HG03439 (cell line): ENCODE measurements around the gene PSPH.
"Not testable (repeated sequence)": the region's sequence is repeated elsewhere in the genome, so short reads cannot be mapped to it uniquely, and the experiment has no call there.

Experiments used
- ATAC-seq: cut with Tn5 transposase; IDR thresholded peaks from one replicate; pipeline ENCODE4 v1.9.1; 2021; ENCODE audit warnings: mild to moderate bottlenecking, moderate library complexity; ENCODE audit not compliant: unreplicated experiment

PSPH gene

DNA sequence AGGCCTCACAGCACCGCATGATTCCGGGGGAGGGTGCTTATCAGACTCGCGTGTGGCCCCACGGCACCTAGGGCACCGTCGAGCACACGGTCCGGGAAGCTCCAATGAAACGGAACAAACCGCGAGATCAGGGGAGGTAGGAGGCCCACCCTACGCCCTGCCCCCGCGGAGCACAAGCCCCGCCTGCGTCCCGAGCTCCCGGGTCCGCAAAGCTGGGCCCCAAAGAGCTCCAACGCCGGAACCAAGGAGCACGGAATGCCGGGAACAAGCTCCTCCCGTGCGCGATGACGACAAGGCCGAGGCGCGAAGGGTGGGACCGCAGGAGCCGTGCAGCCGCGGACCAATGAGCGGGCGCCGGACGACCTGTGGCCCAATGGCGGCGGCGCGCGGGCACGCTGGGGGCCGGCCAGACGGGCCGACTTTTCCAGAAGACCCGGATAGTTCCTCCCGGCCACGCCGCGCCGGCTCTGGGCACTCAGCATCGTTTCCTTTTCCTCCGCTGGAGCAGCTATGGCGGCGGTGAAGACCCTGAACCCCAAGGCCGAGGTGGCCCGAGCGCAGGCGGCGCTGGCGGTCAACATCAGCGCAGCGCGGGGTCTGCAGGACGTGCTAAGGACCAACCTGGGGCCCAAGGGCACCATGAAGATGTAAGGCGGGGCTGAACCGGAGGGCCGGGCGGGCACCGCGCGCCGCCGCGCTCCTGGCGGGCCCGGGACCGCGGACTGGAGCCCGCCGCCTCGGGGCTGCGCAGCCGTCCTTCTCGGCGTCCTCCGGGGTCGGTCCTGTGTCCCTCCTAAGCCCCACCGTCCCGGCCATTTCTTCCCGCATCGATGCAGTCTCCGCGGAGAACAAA, at the start of gene PSPH, which contains the start of gene CCT6A:
Gene PSPH, minus strand, starts transcription at position 106 of the 853 bp plus-strand sequence. CDS start 30,232 bp downstream, outside the sequence.
Gene CCT6A, plus strand, starts transcription at position 427 of the 853 bp plus-strand sequence. Its CDS starts 84 bp downstream, at position 511.
- peak; percentile 96 for ATAC-seq

DNA sequence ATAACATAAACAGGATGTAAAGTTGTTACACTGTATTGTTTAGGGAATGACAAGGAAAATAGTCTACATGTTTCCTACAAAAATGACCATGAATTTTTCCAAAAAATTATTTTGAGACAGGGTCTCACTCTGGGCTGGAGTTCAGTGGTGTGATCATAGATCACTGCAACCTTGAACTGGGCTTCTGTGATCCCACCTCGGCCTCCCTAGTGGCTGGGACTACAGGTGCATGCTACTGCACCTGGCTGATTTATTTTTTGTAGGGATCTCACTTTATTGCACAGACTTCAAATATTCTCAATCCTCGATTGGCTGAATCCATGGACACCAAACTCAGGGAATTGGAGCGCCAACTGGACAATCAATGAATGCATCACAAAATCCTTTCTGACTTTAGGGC, 48.4 kb upstream of the PSPH start:
- no peak for ATAC-seq

DNA sequence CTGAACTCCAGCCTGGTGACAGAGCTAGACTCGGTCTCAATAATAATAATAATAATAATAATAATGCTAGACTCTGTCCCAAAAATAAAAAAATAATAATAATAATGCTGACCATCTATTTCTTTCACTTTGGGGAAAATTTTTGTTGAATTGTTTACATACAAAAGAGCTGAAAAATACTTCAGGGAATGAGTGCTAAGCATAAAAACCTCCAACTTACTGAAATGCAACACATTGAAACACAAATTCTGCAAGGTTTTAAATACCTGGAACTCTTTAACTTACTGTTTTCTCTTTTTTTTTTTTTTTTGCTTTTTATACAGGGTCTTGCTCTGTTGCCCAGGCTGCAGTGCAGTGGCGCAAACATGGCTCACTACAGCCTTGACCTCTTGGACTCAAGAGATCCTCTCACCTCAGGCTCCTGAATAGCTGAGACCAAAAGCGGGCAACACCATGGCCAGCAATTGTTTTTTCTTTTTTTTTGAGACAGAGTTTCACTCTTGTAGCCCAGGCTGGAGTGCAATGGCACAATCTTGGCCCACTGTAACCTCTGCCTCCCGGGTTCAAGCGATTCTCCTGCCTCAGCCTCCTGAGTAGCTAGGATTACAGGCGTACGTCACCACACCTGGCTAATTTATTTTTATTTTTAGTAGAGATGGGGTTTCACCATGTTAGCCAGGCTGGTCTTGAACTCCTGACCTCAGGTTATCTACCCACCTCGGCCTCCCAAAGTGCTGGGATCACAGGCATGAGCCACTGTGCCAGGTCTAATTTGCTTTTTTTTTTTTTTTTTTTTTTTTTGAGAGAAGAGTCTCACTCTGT, 47.2 kb upstream of the PSPH start:
- not testable (repeated sequence) for ATAC-seq

DNA sequence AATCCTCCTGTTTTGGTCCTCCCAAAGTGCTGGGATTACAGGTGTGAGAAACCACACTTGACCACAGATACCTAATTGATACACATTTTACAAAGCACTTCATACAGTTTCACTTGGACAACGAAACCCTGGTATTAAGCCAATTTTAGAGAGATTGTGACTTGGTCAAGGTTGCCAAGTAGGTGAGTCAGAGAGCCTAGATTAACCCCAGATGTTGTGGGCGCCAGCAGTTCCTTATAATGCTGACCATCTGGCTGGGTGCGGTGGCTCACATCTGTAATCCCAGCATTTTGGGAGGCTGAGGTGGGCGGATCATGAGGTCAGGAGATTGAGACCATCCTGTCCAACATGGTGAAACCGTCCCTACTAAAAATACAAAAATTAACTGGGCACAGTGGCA, 46.5 kb upstream of the PSPH start:
- no peak for ATAC-seq

DNA sequence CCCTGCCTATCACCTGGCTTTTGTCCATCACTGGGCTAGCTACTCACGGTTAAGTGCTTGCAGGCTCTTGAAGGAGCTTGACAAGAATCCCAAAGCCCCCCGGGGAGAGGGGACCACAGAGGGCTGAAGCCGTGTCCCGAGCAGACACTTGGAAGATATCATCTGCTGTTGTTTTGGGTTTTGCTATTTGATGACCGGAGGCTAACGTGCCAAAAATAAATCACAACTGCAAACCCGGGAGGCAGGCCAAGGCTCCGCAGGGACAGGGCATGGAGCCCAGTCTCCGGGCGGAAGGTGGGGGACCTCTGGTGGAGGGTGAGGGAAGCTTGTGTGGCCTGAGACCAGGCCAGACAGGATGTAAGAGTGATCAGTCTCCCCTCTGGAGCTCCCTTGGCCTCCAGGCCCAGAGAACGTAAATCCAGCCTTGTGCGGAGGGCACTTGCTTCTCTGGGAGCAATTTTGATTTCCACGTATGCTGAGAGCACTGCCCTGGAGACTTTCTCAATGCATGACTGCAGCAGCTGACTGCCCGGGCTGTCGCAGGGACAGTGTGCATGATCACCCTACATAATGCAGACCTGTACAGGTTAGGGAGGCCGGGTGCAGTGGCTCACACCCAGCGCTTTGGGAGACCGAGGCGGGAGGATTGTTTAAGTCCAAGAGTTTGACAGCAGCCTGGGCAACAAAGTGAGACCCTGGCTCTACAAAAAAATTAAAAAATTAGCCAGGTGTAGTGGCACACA, 41.7 kb upstream of the PSPH start, which contains the start of gene PHKG1:
Gene PHKG1, minus strand, starts transcription at position 164 of the 743 bp plus-strand sequence. CDS start 4,011 bp downstream, outside the sequence.
- no peak for ATAC-seq

DNA sequence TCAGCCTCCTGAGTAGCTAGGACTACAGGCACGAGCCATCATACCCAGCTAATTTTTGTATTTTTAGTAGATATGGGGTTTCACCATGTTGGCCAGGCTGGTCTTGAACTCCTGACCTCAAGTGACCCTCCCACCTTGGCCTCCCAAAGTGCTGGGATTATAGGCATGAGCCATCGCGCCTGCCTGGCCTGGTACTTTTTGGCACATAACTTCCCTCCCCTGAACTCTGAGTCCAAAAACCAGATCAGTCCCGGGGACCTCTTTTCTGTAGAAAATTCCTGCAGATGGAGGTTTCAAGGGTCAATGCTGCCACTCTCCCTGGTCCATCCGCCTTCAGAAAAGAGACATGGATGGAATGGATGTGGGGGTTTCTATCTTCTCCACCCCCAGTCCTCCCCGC, 41.1 kb upstream of the PSPH start:
- not testable (repeated sequence) for ATAC-seq

DNA sequence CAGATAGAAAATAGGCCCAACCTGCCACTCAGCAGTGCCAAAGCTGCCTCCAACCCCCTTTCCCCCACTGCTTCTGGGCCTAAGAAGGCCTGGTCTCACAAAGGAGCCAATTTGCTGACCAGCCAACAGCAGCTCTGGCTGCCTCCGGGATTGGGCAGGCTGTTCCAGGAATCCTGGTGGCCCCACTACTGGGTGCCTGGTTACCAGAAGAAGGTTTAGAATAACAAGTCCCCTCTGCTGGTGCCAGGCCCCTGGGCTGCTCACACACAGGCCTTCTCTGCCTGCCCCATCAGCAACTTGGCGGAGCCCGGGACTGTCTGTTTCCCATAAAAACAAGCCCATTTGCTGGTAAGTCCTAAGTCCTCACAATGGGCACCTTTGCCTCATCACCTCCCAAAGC, 40.3 kb upstream of the PSPH start:
- ATAC-seq, result no peak

DNA sequence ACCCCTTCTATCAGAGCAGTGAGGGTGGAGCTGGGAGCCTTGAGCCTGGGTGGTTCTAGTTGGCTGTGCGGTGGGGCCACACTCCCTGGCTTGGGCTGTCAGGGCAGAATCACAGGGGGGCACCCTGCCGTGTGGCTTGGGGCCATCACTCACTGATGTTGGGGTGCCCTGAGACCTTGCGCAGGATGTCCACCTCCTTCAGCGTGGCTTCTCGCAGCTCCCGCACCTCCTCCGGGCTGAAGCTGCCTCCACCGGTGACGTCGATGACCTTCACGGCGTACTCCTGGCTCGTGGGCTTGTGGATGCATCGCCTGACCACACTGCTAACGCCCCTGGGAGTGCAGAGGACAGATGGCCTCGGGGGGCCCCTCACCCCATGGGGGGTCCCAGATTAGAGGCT, 36.2 kb upstream of the PSPH start:
- ATAC-seq, result no peak

DNA sequence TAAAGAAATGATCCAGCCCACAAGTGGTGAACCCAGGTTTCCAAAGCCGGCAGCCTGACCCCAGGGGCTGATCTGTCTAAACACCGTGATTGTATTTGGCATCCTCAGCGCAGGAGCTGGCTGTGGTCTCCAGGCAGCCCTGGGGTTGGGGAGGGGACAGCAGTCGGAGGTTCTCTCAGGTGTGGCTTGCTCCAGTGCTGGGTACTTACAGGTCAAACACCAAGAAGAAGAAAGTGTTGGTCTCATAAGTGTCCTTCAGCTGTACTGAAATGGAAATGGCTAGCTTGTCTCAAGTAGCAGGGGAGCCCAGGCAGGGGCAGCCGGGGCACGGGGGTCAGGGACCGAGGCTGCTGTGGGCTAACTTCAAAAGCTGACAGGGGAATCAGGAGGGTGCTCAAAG, 35.5 kb upstream of the PSPH start:
- ATAC-seq, result no peak

DNA sequence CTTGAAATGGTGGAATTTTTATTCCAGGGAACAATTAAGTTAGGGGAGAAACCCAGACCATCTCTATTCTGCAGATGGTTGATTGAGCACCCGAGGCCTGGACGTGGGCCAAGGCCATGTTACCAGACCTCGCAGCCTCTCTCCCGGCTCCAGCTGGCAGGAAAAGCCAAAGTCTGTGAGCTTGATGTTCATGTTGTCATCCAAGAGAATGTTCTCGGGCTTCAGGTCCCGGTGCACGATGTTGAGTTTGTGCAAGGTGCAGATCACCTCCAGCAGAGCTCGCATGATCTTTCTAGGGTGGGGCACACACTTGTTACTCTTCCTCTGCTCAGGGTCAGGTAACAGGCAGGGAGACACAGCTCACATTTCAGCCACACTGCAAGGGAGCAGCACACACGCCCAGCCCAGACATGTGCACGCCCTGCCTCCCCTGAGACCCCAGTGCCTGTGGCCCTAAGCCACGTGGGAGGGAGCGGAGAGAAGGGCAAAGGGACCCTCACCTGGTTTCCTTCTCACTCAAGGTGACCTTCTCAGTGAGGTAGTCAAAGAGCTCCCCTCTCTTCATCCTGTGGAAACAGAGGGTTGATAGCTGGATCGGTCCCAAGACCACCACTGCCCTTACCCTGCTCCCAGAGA, 32.0 kb upstream of the PSPH start:
- ATAC-seq, result no peak

DNA sequence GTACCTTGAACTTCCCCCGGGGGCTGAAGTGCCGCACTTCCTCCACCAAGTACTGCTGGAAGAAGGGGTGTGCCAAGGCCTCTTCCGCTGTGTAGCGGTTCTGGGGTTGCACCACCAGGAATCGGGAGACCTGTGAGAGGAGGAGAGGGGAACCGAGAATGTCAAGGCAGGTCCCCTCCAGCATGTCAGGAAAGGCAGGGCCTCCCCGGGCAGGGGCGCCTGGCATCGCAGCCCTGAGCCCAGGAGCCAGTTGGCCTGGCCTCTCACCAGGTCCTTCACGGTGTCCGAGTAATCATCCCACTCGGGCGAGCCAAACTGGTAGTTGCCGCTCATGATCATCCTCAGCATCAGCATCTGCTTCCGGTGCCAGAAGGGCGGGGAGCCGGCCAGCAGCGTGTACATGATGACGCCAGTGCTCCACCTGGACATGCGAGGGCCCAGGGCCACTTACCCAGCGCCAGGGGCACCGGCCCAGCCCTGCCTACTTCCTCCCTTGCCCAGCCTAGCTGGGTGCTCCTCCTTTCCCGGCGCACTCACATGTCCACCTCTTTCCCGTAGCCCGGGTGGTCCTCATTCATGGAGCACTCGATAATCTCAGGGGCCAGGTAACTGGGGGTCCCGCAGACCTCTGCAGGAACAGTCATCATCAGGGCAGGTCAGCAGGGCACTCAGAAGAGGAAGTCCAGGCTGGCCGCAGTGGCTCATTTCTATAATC, 30.5 kb upstream of the PSPH start:
- ATAC-seq, result no peak

DNA sequence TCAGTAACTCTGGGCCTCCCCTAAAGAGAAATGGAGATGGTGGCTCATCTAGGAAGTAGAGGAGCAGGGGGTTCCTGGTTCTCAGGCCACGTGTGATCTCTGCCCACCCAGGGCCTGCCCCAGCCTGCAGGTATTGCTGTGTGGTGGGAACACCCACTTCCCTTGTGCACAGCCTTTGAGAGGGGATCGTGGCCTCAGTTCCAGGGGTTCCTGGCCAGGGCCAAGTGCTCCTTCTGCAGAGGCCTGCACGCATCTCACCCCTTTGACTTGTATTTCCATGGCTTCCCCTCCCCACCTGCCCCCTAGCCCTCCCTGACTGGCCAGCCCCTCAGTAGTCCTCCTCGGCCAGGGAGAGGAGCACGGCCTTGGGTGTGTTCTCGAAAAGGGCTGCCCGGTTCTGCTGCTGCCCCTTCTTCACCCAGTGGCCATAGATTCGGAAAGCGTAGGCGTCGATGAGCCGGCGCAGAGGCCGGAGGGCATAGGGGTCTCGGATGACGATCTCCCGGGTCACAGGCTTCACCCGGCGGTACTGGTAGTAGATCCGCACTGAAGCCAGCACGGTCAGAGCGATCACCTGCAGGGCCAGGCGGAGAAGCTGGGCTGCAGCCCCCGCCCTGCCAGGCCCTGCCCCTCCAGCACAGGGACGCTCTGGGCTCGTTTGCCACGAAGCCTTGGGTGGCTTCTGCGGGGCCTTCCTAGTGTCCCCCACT, 29.6 kb upstream of the PSPH start:
- not testable (repeated sequence) for ATAC-seq

DNA sequence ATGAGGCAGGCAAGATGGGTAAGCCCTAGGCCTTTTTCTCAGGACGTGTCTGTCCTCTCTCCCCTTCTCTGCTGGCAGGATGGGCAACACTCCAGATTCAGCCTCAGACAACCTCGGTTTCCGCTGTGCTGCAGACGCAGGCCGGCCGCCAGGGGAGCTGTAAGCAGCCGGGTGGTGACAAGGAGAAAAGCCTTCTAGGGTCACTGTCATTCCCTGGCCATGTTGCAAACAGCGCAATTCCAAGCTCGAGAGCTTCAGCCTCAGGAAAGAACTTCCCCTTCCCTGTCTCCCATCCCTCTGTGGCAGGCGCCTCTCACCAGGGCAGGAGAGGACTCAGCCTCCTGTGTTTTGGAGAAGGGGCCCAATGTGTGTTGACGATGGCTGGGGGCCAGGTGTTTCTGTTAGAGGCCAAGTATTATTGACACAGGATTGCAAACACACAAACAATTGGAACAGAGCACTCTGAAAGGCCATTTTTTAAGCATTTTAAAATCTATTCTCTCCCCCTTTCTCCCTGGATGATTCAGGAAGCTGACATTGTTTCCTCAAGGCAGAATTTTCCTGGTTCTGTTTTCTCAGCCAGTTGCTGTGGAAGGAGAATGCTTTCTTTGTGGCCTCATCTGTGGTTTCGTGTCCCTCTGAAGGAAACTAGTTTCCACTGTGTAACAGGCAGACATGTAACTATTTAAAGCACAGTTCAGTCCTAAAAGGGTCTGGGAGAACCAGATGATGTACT, 28.4 kb upstream of the PSPH start:
- no peak for ATAC-seq

DNA sequence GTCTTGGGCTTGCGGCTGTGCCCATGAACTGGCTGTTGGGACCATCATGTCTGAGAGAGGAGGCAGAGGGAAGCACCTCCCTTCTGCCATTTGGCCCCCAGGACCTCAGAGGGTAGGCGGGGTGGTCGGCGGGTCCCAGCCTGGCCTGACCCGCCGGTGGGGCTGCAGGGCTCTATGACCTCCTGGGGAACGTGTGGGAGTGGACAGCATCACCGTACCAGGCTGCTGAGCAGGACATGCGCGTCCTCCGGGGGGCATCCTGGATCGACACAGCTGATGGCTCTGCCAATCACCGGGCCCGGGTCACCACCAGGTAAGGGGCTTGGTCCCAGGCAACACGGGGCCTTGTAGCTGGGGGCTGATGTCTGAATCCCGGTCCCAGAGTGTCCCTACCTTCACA, 27.0 kb upstream of the PSPH start:
- no peak for ATAC-seq

DNA sequence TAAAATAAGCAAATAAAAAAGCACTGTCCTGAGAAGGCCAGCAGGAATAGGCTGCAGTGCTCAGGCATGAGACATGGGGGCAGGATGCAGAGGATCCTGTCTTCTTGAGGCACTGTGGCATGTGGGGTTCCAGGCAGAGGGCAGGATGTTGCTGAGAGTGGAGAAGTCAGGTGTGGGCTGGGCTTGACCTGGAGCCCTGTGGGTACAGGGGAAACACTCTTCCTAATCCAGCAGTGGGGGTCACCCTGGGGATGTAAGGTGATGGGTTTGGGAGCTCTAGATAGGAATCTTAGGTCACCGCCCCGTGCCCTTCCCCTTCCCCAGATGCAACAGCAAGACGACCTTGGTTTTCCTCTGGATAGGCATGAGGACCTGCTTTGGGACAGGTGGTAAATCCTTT, 26.4 kb upstream of the PSPH start:
- no peak for ATAC-seq

DNA sequence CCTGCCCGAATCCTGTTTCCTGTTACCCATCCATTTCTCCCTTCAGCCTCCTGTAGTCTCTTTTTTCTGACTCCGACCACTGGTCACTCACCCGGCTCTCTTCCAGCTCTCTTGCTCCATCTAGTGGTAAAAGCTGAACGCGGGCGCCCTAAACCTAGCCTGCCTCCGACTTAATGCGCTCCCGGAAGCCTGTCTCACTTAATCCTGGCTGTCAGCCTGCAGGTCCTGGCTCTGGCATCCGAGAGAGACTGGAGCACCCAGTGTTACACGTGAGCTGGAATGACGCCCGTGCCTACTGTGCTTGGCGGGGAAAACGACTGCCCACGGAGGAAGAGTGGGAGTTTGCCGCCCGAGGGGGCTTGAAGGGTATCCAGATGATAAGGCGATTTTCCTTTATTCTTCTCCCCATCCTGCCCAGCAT, 23.1 kb upstream of the PSPH start:
- peak; percentile 87 for ATAC-seq

DNA sequence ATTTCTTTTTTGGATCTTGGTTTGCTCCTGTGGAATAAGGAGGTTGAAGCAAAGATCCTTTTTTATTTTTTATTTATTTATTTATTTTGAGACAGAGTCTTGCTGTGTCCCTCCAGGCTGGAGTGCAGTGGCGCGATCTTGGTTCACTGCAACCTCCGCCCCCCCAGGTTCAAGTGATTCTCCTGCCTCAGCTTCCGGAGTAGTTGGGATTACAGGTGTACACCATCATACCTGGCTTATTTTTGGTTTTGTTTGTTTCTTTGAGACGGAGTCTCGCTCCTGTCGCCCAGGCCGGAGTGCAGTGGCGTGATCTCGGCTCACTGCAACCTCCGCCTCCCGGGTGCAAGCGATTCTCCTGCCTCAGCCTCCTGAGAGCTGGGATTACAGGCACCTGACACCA, 15.1 kb upstream of the PSPH start:
- ATAC-seq, result not testable (repeated sequence)

DNA sequence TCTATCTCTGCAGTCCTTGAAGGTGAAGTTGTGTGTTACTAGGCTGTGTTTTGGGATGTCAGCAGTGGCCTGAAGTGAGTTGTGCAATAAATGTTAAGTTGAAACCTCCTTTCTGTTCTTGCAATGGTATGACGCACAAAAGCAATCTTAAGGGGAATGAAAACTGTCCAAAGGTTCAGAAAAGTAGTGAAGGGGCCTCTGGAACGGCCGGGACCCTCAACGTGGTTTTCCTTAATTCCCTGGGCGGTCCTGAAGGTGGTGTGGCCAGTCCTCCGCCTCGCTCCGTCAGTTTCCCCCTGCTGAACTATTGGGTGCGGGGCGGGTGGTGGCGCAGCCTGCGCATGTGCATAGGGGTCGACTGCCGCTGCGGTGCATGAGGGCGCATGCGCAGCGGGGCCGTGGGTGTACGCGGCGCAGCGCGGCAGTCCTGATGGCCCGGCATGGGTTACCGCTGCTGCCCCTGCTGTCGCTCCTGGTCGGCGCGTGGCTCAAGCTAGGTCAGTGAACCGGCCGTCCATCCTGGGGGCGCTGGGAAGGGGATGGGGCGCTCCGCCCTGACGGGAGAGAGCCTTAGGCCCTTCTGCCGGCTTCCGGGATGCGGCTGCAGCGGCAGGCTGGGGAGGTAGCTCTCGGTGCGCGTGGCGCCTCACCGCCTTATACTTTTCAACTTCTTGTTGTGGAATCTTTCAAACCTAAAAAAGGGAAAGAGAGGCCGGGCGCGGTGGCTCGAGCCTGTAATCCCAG, 12.8 kb upstream of the PSPH start, which contains the start of gene SUMF2:
Gene SUMF2, plus strand, starts transcription at position 405 of the 744 bp plus-strand sequence. Its CDS starts 26 bp downstream, at position 431.
- ATAC-seq, result peak; percentile 91
